HFF-Myc (cell line): ENCODE data around the gene DLGAP1.

Experiments
- DNase-seq: peaks from one replicate; pipeline ENCODE4 v3.0.0-alpha.2; 2011; ENCODE audit warnings: low read depth; ENCODE audit errors: extremely low read depth
- H3K4me3 ChIP-seq: replicated peaks from 2 replicates; pipeline ENCODE4 v1.5.1; 2011; ENCODE audit warnings: low read depth, mild to moderate bottlenecking, control low read depth, low read length
- CTCF ChIP-seq: IDR thresholded peaks from 2 replicates; pipeline ENCODE4 v1.5.1; 2012; ENCODE audit warnings: mild to moderate bottlenecking, low read depth, low read length, control low read depth; ENCODE audit errors: missing control alignments

Gene DLGAP1

GRCh38 chr18:3871687-3872086, 583.4 kb downstream of the DLGAP1 start:
- no peak overlapping the region for H3K4me3 ChIP-seq
- no peak for TF ChIP-seq CTCF
- DNase-seq = no peak

- DNase-seq = no peak
- H3K4me3 ChIP-seq = no peak overlapping the region
- TF ChIP-seq CTCF = no peak
Measured at GRCh38 chr18:3870914-3871313, 584.2 kb downstream of the DLGAP1 start.

- DNase-seq = peak; percentile 33
- peak; percentile 16 for TF ChIP-seq CTCF
Measured at GRCh38 chr18:3869848-3870247, 585.3 kb downstream of the DLGAP1 start.

GRCh38 chr18:3867864-3868311, 587.2 kb downstream of the DLGAP1 start:
- H3K4me3 ChIP-seq = no peak overlapping the region
- no peak for DNase-seq
- TF ChIP-seq CTCF = no peak

More at GRCh38 chr18:3869848-3870247, 585.3 kb downstream of the DLGAP1 start:
- no peak overlapping the region for H3K4me3 ChIP-seq

- DNase-seq = no peak
- H3K4me3 ChIP-seq = no peak overlapping the region
- TF ChIP-seq CTCF = no peak
Measured at GRCh38 chr18:3867236-3867635, 587.9 kb downstream of the DLGAP1 start.

- no peak for DNase-seq
- no peak overlapping the region for H3K4me3 ChIP-seq
- no peak for TF ChIP-seq CTCF
Measured at GRCh38 chr18:3864669-3865298, 590.3 kb downstream of the DLGAP1 start.

- H3K4me3 ChIP-seq = no peak overlapping the region
- no peak for DNase-seq
- TF ChIP-seq CTCF = no peak
Measured at GRCh38 chr18:3863593-3863992, 591.5 kb downstream of the DLGAP1 start.
